NB4 (cell line): ENCODE data around the gene IL1RL2.

Experiments
- DNase-seq: peaks from one replicate; pipeline ENCODE4 v3.0.0; 2010; ENCODE audit warnings: low read depth
- H3K4me3 ChIP-seq: one replicate; pipeline ENCODE4 v1.5.1; 2011; ENCODE audit warnings: mild to moderate bottlenecking, low read depth, low read length, moderate library complexity
- MYC ChIP-seq: IDR thresholded peaks from 2 replicates; pipeline ENCODE4 v1.6.1; 2011; ENCODE audit warnings: low read depth, low read length
- POLR2A ChIP-seq: IDR thresholded peaks from 2 replicates; pipeline ENCODE4 v1.6.1; 2011; ENCODE audit warnings: mild to moderate bottlenecking; ENCODE audit not compliant: insufficient read length; ENCODE audit errors: extremely low read depth
- TF ChIP-seq, protein P1 (sequence below): IDR thresholded peaks from one replicate; pipeline ENCODE4 v1.5.1; 2012; ENCODE audit warnings: low read depth, low read length
- TF ChIP-seq, protein P2 (sequence below): IDR thresholded peaks from 2 replicates; pipeline ENCODE4 v1.6.1; 2011; ENCODE audit warnings: low read depth, low read length

The IL1RL2 gene

DNA sequence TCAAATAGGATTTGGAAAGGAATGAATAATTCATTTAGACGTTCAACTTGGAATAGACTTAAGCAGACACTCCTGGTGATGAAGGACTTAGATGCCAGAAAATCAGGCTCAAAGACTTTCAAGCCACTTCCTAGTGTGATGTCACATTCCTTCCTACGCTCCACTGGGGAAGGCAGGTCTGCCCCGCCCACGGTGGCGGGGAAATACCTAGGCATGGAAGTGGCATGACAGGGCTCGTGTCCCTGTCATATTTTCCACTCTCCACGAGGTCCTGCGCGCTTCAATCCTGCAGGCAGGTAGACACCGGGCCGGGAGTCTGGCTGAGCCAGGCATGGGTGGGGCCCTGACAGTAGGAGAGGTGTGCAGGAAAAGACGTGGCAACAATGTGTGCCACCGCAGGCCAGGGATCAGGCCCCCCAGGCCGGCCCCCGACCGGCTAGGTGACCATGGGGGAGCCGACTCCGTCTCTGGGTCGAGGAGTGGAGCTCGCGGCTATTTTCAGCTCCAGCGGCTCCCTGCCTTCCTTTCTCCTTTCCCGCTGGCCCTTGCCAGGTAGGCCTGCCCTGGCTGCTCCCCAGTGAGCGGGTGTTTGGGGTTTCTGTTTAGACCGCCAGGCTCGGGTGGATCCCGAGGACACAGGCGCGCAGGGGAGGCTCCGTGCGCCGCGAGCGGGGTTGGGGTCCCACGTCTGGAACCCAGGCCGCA, at the start of gene IL1RL2:
TSS of gene IL1RL2 (plus strand) at position 233 of the 705 bp plus-strand sequence. CDS start 845 bp downstream, outside the sequence.
- TF ChIP-seq, protein P1, sequence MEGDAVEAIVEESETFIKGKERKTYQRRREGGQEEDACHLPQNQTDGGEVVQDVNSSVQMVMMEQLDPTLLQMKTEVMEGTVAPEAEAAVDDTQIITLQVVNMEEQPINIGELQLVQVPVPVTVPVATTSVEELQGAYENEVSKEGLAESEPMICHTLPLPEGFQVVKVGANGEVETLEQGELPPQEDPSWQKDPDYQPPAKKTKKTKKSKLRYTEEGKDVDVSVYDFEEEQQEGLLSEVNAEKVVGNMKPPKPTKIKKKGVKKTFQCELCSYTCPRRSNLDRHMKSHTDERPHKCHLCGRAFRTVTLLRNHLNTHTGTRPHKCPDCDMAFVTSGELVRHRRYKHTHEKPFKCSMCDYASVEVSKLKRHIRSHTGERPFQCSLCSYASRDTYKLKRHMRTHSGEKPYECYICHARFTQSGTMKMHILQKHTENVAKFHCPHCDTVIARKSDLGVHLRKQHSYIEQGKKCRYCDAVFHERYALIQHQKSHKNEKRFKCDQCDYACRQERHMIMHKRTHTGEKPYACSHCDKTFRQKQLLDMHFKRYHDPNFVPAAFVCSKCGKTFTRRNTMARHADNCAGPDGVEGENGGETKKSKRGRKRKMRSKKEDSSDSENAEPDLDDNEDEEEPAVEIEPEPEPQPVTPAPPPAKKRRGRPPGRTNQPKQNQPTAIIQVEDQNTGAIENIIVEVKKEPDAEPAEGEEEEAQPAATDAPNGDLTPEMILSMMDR, result no peak
- TF ChIP-seq POLR2A, result no peak
- TF ChIP-seq MYC, result no peak
- TF ChIP-seq, protein P2, sequence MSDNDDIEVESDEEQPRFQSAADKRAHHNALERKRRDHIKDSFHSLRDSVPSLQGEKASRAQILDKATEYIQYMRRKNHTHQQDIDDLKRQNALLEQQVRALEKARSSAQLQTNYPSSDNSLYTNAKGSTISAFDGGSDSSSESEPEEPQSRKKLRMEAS, result no peak
- H3K4me3 ChIP-seq, result no peak within 1 kb of the TSS
- DNase-seq, result no peak

DNA sequence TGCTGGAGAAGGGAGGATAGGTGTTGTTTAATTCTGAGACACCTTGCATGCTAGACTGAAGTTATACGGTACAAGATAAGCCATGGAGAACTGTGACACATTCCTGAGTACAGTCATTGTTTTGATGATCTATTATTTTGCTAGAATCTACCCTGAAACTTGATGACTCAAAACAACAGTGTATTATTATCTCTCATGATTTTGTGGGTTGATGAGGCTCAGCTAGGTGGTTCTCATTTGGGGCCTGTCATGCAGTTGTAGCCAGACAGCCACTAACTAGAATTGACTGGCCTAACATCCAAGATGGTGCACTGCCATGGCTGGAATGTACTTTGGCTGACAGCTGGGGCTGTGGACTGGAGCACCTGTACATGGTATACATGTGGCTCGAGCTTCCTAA, 49.7 kb upstream of the IL1RL2 start:
- no peak for DNase-seq
- TF ChIP-seq POLR2A (no peak), MYC (no peak)
- TF ChIP-seq, protein P1, result no peak
- TF ChIP-seq, protein P2, result no peak
- no peak overlapping the region for H3K4me3 ChIP-seq

DNA sequence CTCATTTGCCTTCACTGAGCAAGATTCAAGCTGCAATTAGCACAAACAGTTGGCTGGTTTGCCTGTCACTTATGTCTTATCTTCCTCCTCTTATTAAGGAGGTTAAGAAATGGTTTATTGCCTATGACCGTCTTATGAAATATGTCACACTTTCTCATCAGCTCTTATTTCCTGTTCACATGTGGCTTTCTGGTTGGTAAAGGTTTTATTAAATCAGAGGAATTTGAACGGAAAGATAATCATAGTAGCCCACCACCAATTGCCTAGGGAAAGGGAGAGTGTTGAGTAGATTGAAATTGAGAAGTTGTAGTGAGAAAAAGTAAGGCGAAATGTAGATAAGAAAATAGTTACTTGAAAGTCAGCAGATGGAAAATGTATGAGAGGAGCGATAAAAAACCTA, 48.5 kb upstream of the IL1RL2 start:
- peak; percentile 65 for DNase-seq
- no peak overlapping the region for H3K4me3 ChIP-seq

DNA sequence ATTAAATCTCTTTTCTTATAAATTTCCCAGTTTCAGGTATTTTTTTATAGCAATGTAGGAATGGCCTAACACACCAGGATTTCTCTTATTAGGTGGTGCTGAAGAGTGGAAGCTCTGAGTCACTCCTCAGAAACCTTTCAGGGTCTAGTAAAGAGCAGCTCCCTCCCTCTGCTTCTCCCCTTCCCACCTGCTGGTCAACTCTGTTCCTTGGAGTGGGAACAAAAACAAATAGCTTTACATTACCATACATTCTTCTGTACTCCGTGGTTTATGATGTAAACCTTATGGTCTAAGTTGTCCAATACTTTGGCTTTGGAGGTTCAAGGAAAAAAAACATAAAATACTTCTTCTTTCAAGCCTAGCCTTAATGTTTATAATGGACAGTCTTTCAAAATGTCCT, 47.0 kb upstream of the IL1RL2 start:
- DNase-seq, result peak; percentile 12
- TF ChIP-seq, protein P1, result no peak
- H3K4me3 ChIP-seq, result no peak overlapping the region

More for the DNA sequence above, 48.5 kb upstream of the IL1RL2 start:
- no peak for TF ChIP-seq POLR2A
- no peak for TF ChIP-seq MYC
- TF ChIP-seq, protein P1, result no peak
- TF ChIP-seq, protein P2, result no peak

DNA sequence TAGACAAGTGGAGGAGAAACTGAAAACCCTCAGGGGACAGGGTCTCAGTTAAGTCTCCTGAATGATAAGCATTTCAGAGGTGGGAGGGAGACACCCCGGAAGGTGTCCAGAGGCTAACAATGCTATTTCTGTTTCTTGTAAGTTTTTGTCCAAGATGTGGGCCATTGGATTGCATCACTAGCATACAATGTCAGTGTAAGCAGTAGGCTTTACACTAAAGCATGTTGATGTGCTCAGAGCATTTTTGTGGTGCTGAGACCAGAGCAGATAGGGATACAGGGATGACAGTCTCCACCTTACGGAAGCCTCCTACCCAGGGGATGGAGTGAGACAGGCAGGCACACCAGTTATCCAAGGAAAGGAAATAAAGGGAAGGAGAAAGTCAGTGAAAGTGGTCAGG, 46.4 kb upstream of the IL1RL2 start:
- TF ChIP-seq POLR2A (no peak), MYC (no peak)
- TF ChIP-seq, protein P1, result no peak

More for the DNA sequence above, 46.4 kb upstream of the IL1RL2 start:
- H3K4me3 ChIP-seq, result no peak overlapping the region
- no peak for DNase-seq
